Right lobe of liver (tissue), 6 donors: ENCODE data around the gene RAD54L2. TPM values are rescaled to one million over a fixed set of nuclear protein-coding genes. Genes with fewer than 3 reads are reported as not detected.

ENCODE experiments used
- ATAC-seq, 4 donors: fragments of 200-7000 bp; cut with Tn5 transposase; one replicate each; pipeline ENCODE4 v1.9.1; 2020; ENCODE audit warnings: mild to moderate bottlenecking in 4 of 4, moderate library complexity in 4 of 4
- DNase-seq, 3 donors: peaks; one replicate each; pipeline ENCODE4 v3.0.0-alpha.2; 2020
- H3K27ac ChIP-seq, 3 donors: fragments of 200-600 bp; one replicate each; pipeline ENCODE4 v1.8.0; 2022
- H3K27me3 ChIP-seq, 2 donors: fragments of 200-600 bp; one replicate each; pipeline ENCODE4 v1.8.0; 2022
- H3K36me3 ChIP-seq, 4 donors: fragments of 200-600 bp; sonication (generic) in 1 of 4; one replicate each; pipeline versions ENCODE4 v1.5.1 to v1.8.0; 2017 to 2022; ENCODE audit warnings: control low read depth in 1 of 4
- H3K4me1 ChIP-seq, 4 donors: fragments of 200-600 bp; sonication (generic) in 1 of 4; one replicate each; pipeline versions ENCODE4 v1.5.1 to v1.8.0; 2017 to 2022; ENCODE audit warnings: control low read depth in 1 of 4
- H3K4me3 ChIP-seq, 3 donors: fragments of 200-600 bp; one replicate each; pipeline ENCODE4 v1.8.0; 2022
- H3K9me3 ChIP-seq, 4 donors: fragments of 200-600 bp; sonication (generic) in 1 of 4; one replicate each; pipeline versions ENCODE4 v1.5.1 to v1.8.0; 2017 to 2022; ENCODE audit warnings: control low read depth in 1 of 4
- POLR2A ChIP-seq: fragments of 450-650 bp; IDR thresholded peaks from one replicate; pipeline ENCODE4 v1.6.1; 2017; ENCODE audit warnings: antibody characterized with exemption, mild to moderate bottlenecking
- WGBS: methylation state at CpG from one replicate; pipeline ENCODE4 v1.1.6; 2018; ENCODE audit warnings: low coverage, low lambda C conversion rate; ENCODE audit not compliant: insufficient coverage; ENCODE audit errors: missing lambda C conversion rate; 5-methylcytosine and 5-hydroxymethylcytosine counted together
- intact Hi-C, 2 donors: fragments of 100-400 bp; cut with DNase I; formaldehyde crosslinking; loops; one replicate each; pipeline versions ENCODE4 v1.11.2 to v1.14.1; 2022
- total RNA-seq, 6 experiments: library from RNA; depleted of rRNA in 2 of 6; stranded (reverse); fragments of >200 nt in 2 of 6; fragmentation: NEBNext Ultra II Directional in 3 of 6; extraction: Animal tissue kit (Norgen Biotek cat#: 25700) in 3 of 6; gene quantifications; one replicate each; pipeline versions ENCODE4 v1.1.0 to v1.2.4, GENCODE V29; 2016 to 2023
- TF ChIP-seq, protein P1 (sequence below), 4 donors: fragments of 200-600 bp in 3 of 4; fragments of 450-650 bp in 1 of 4; IDR thresholded peaks; one replicate each; pipeline versions ENCODE4 v1.5.1 to v1.8.0; 2016 to 2022; ENCODE audit warnings: antibody characterized with exemption in 4 of 4, mild to moderate bottlenecking in 2 of 4
- donor health status: DM: no; HTN: yes; CAD: no.
- donor health status: DM: no; HTN: no; CAD: no.
- donor health status: DM: no; HTN: no; CAD: no.
- donor health status: DM: no; HTN: yes; CAD: no.
- donor health status: DM: no; HTN: yes; CAD: no.

The RAD54L2 gene
- total RNA-seq, 6 experiments from 2014 or later, result 8.0 to 21.1 (median 13.7) TPM

- no peak for TF ChIP-seq POLR2A
- Histone ChIP-seq H3K9me3 (no peaks in the 10 kb centered on the region), H3K36me3 (no peaks in the 10 kb centered on the region), H3K4me3 (no peak overlapping the region), H3K4me1 (peaks cover 0 to 42% (median 10%) of the 10 kb centered on the region in 4 donors), H3K27me3 (no peaks in the 10 kb centered on the region), H3K27ac (peak overlapping the region in 1 of 3 donors; percentile 57)
- no peak for DNase-seq
- ATAC-seq, result peak in 3 of 4 donors; percentile 49 to 67 (median 55)
- 57% methylated on average over 3 of the region's 3 CpGs for whole genome bisulfite sequencing
- intact Hi-C loops, result no loop called here
Measured at GRCh38 chr3:51544011-51544775, 5.7 kb downstream of the RAD54L2 start.

- H3K4me1 ChIP-seq, result peaks cover 0 to 39% (median 10%) of the 10 kb centered on the region in 4 donors
- H3K9me3 ChIP-seq, result no peaks in the 10 kb centered on the region
- ATAC-seq, result no peak
- H3K27ac ChIP-seq, result no peak overlapping the region
- intact Hi-C loops, result no loop called here
- 93% methylated on average over 5 of the region's 6 CpGs for WGBS
- peaks cover 0 to 2% (median 0%) of the 10 kb centered on the region in 4 donors for H3K36me3 ChIP-seq
- H3K4me3 ChIP-seq, result no peak overlapping the region
- no peak for TF ChIP-seq POLR2A
- TF ChIP-seq, protein P1, sequence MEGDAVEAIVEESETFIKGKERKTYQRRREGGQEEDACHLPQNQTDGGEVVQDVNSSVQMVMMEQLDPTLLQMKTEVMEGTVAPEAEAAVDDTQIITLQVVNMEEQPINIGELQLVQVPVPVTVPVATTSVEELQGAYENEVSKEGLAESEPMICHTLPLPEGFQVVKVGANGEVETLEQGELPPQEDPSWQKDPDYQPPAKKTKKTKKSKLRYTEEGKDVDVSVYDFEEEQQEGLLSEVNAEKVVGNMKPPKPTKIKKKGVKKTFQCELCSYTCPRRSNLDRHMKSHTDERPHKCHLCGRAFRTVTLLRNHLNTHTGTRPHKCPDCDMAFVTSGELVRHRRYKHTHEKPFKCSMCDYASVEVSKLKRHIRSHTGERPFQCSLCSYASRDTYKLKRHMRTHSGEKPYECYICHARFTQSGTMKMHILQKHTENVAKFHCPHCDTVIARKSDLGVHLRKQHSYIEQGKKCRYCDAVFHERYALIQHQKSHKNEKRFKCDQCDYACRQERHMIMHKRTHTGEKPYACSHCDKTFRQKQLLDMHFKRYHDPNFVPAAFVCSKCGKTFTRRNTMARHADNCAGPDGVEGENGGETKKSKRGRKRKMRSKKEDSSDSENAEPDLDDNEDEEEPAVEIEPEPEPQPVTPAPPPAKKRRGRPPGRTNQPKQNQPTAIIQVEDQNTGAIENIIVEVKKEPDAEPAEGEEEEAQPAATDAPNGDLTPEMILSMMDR (IDR thresholded peaks at IDR 0.05), result no peak
- H3K27me3 ChIP-seq, result no peaks in the 10 kb centered on the region
- DNase-seq, result no peak
Measured at GRCh38 chr3:51547274-51547673, 8.8 kb downstream of the RAD54L2 start.

- H3K27ac ChIP-seq, result peak overlapping the region in 1 of 3 donors; percentile 43
- H3K27me3 ChIP-seq, result no peaks in the 10 kb centered on the region
- no peak overlapping the region for H3K4me3 ChIP-seq
- TF ChIP-seq, protein P1 (IDR thresholded peaks at IDR 0.05), result no peak
- TF ChIP-seq POLR2A, result no peak
- H3K36me3 ChIP-seq, result peaks cover 0 to 7% (median 5%) of the 10 kb centered on the region in 4 donors
- intact Hi-C loops, result no loop called here
- H3K4me1 ChIP-seq, result peaks cover 0 to 23% (median under 1%) of the 10 kb centered on the region in 4 donors
- H3K9me3 ChIP-seq, result no peaks in the 10 kb centered on the region
- DNase-seq (no peak), ATAC-seq (no peak)
- 98% methylated on average over 6 of the region's 10 CpGs for WGBS
Measured at GRCh38 chr3:51549311-51549710, 10.8 kb downstream of the RAD54L2 start.

GRCh38 chr3:51550080-51550819 lies 11.7 kb downstream of the RAD54L2 start:
- H3K27ac ChIP-seq, result peak overlapping the region in 1 of 3 donors; percentile 43
- H3K9me3 ChIP-seq, result no peaks in the 10 kb centered on the region
- H3K4me1 ChIP-seq, result peaks cover 0 to 14% (median 0%) of the 10 kb centered on the region in 4 donors
- intact Hi-C loops, result no loop called here
- ATAC-seq (peak in 2 of 4 donors; percentile 44 to 48), DNase-seq (no peak)
- WGBS, result 86% methylated on average over 6 of the region's 8 CpGs
- TF ChIP-seq, protein P1 (IDR thresholded peaks at IDR 0.05), result no peak
- no peak for TF ChIP-seq POLR2A
- H3K27me3 ChIP-seq, result no peaks in the 10 kb centered on the region
- H3K36me3 ChIP-seq, result peaks cover 0 to 11% (median 5%) of the 10 kb centered on the region in 4 donors
- H3K4me3 ChIP-seq, result no peak overlapping the region

DNA sequence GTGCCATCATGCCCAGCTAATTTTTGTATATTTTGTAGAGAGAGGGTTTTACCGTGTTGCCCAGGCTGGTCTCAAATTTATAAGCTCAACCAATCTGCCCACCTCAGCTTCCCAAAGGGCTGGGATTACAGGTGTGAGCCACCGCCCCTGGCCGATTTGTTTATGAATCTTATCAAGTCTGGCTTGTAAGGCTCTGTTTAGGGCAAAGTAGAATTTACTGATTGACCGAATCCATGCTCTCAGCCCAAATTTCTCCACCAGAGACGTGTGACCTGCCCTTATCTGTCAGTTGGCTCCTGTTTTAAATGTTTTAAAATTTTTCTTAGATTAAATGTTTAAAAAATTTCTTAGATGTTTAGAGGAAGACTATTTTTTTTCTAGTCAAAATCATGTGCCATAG lies 19.5 kb downstream of the RAD54L2 start:
- no peak for DNase-seq
- peaks cover 0 to 11% (median 4%) of the 10 kb centered on the region in 4 donors for H3K36me3 ChIP-seq
- peaks cover 0 to 35% (median 0%) of the 10 kb centered on the region in 4 donors for H3K4me1 ChIP-seq
- H3K9me3 ChIP-seq, result no peaks in the 10 kb centered on the region
- H3K27me3 ChIP-seq, result no peaks in the 10 kb centered on the region
- no peak for TF ChIP-seq POLR2A
- TF ChIP-seq, protein P1 (IDR thresholded peaks at IDR 0.05), result no peak
- no peak overlapping the region for H3K27ac ChIP-seq
- ATAC-seq, result peak; percentile 16 to 76 (median 41)
- intact Hi-C loops, result no loop called here
- H3K4me3 ChIP-seq, result no peak overlapping the region
- WGBS, result 49% methylated on average over 5 of the region's 5 CpGs
